OCI-LY1 (cell line): Measurements from ENCODE around the gene THEM5.
"Not testable (repeated sequence)": the region's sequence is repeated elsewhere in the genome, so short reads cannot be mapped to it uniquely, and the experiment has no call there.

ENCODE experiments used
- H2AFZ ChIP-seq: fragments of 200-600 bp; sonication (generic), shearing (Covaris generic); 2 replicates; pipeline ENCODE4 v1.6.0; 2014; ENCODE audit warnings: antibody characterized with exemption, mild to moderate bottlenecking, low read length
- H3F3A ChIP-seq: fragments of 200-600 bp; sonication (generic), shearing (Covaris generic); 2 replicates; pipeline ENCODE4 v1.6.0; 2014; ENCODE audit warnings: mild to moderate bottlenecking, antibody characterized with exemption, low read length, moderate library complexity; ENCODE audit not compliant: insufficient read depth
- H3K27ac ChIP-seq: fragments of 200-600 bp; sonication (generic); 2 replicates; pipeline ENCODE4 v1.5.1; 2014; ENCODE audit warnings: low read length, mixed run types, mild to moderate bottlenecking, low read depth; ENCODE audit not compliant: poor library complexity, severe bottlenecking
- H3K27me3 ChIP-seq: fragments of 200-600 bp; sonication (generic); 2 replicates; pipeline ENCODE4 v1.6.0; 2014; ENCODE audit warnings: antibody characterized with exemption, mild to moderate bottlenecking, low read length, moderate library complexity; ENCODE audit not compliant: insufficient read depth
- H3K36me3 ChIP-seq: fragments of 200-600 bp; sonication (generic); 2 replicates; pipeline ENCODE4 v1.6.1; 2014; ENCODE audit warnings: mild to moderate bottlenecking, antibody characterized with exemption, low read length, moderate library complexity, mixed read lengths; ENCODE audit not compliant: insufficient read depth
- H3K4me1 ChIP-seq: fragments of 200-600 bp; sonication (generic); 2 replicates; pipeline ENCODE4 v1.5.1; 2014; ENCODE audit warnings: mild to moderate bottlenecking, low read length, moderate library complexity; ENCODE audit not compliant: insufficient read depth, severe bottlenecking
- H3K4me2 ChIP-seq: fragments of 200-600 bp; sonication (generic), shearing (Covaris generic); 2 replicates; pipeline ENCODE4 v1.6.1; 2014; ENCODE audit warnings: low read length
- H3K4me3 ChIP-seq: fragments of 200-600 bp; sonication (generic); 2 replicates; pipeline ENCODE4 v1.5.1; 2014; ENCODE audit warnings: low read length, low read depth, mild to moderate bottlenecking, mixed read lengths; ENCODE audit not compliant: poor library complexity, severe bottlenecking
- H3K79me2 ChIP-seq: fragments of 200-600 bp; shearing (Covaris generic); 2 replicates; pipeline ENCODE4 v1.6.1; 2016; ENCODE audit warnings: mixed run types, low read length, mixed read lengths; ENCODE audit not compliant: insufficient read depth
- H3K9ac ChIP-seq: fragments of 200-600 bp; sonication (generic), shearing (Covaris generic); 2 replicates; pipeline ENCODE4 v1.6.1; 2014; ENCODE audit warnings: mild to moderate bottlenecking, low read length, mixed read lengths
- H3K9me2 ChIP-seq: fragments of 200-600 bp; sonication (generic), shearing (Covaris generic); 2 replicates; pipeline ENCODE4 v1.6.1; 2014; ENCODE audit warnings: low read depth, mild to moderate bottlenecking, low read length, mixed read lengths
- H3K9me3 ChIP-seq: fragments of 200-600 bp; shearing (Covaris generic); 2 replicates; pipeline ENCODE4 v1.6.1; 2014; ENCODE audit warnings: low read length, mixed read lengths
- H4K20me1 ChIP-seq: fragments of 200-600 bp; sonication (generic), shearing (Covaris generic); 2 replicates; pipeline ENCODE4 v1.6.0; 2016; ENCODE audit warnings: mild to moderate bottlenecking, low read length; ENCODE audit not compliant: insufficient read depth
- EZH2 ChIP-seq: fragments of 200-600 bp; sonication (generic), shearing (Covaris generic); IDR thresholded peaks from 2 replicates; pipeline ENCODE4 v1.8.0; 2017; ENCODE audit warnings: borderline replicate concordance, mixed run types, mild to moderate bottlenecking, antibody characterized with exemption, low read length, moderate library complexity, mixed read lengths
- TF ChIP-seq, protein P1 (sequence below): fragments of 200-600 bp; sonication (generic), shearing (Covaris generic); IDR thresholded peaks from 2 replicates; pipeline ENCODE4 v1.5.1; 2017; ENCODE audit warnings: mild to moderate bottlenecking, antibody characterized with exemption, low read length, moderate library complexity, mixed read lengths

THEM5 gene

DNA sequence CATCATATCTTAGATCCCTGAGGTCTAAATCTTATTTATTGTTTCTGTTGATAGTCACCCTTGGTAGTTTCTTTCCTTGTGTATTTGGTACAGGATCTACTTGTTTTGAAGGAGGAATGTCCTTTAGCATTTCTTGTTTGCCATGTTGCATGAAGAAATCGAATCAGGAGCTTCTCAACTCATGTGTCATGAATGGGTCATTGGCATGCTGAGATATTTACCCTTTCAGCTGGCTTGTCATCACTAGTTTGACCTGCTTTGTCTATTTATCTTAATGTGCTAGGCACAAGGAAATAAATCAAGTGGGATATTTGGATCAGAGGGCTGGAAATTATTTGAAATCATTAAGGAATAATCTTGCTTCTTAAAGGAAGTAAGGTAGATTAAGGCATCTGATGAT, 32.0 kb upstream of the THEM5 start:
- Histone ChIP-seq H3K9me3 (no peaks in the 10 kb centered on the region), H3K4me3 (no peak overlapping the region), H3K9ac (no peak overlapping the region), H4K20me1 (no peaks in the 10 kb centered on the region), H3K4me2 (no peak overlapping the region), H3K4me1 (no peaks in the 10 kb centered on the region), H2AFZ (no peak overlapping the region), H3F3A (no peaks in the 10 kb centered on the region), H3K9me2 (no peaks in the 10 kb centered on the region), H3K79me2 (no peaks in the 10 kb centered on the region), H3K36me3 (peaks cover 28% of the 10 kb centered on the region), H3K27ac (no peak overlapping the region), H3K27me3 (no peaks in the 10 kb centered on the region)
- TF ChIP-seq, protein P1, sequence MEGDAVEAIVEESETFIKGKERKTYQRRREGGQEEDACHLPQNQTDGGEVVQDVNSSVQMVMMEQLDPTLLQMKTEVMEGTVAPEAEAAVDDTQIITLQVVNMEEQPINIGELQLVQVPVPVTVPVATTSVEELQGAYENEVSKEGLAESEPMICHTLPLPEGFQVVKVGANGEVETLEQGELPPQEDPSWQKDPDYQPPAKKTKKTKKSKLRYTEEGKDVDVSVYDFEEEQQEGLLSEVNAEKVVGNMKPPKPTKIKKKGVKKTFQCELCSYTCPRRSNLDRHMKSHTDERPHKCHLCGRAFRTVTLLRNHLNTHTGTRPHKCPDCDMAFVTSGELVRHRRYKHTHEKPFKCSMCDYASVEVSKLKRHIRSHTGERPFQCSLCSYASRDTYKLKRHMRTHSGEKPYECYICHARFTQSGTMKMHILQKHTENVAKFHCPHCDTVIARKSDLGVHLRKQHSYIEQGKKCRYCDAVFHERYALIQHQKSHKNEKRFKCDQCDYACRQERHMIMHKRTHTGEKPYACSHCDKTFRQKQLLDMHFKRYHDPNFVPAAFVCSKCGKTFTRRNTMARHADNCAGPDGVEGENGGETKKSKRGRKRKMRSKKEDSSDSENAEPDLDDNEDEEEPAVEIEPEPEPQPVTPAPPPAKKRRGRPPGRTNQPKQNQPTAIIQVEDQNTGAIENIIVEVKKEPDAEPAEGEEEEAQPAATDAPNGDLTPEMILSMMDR, result no peak
- TF ChIP-seq EZH2, result no peak

DNA sequence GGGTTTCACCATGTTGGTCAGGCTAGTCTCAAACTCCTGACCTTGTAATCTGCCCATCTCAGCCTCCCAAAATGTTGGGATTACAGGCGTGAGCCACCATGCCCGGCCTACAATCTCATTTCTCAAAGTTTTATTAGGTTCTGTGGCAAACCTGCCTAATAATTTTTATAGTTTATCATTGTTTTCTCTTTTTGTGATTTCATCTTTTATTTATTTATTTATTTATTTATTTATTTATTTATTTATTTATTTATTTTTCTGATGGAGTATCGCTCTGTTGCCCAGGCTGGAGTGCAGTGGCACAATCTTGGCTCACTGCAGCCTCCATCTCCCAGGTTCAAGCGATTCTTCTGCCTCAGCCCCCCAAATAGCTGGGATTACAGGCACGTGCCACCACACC, 31.4 kb upstream of the THEM5 start:
- H4K20me1 ChIP-seq, H3K27me3 ChIP-seq, H3K9ac ChIP-seq, H3K79me2 ChIP-seq, H3K9me3 ChIP-seq, H3K4me3 ChIP-seq, H3F3A ChIP-seq, H3K4me2 ChIP-seq, H2AFZ ChIP-seq, H3K4me1 ChIP-seq, H3K27ac ChIP-seq, H3K9me2 ChIP-seq: not testable (repeated sequence)
- peaks cover 26% of the 10 kb centered on the region for H3K36me3 ChIP-seq

DNA sequence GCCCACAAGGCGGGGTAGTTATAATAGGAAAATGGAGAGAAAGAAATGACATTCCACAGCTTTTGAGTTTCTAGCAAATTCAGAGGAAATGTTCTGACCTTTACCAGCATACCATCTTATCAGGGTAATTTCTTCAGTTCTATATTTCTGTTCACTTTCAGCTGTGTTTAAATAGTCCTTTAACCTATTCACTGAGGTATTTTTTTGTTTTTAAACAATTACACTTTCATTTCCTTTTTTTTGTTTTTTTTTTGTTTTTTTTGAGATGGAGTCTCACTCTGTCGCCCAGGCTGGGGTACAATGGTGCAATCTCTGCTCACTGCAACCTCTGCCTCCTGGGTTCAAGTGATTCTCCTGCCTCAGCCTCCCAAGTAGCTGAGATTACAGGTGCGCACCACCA, 30.9 kb upstream of the THEM5 start:
- not testable (repeated sequence) for H2AFZ ChIP-seq, H3F3A ChIP-seq, H3K4me3 ChIP-seq, H3K9me2 ChIP-seq, H3K27ac ChIP-seq, H3K9me3 ChIP-seq, H4K20me1 ChIP-seq, H3K9ac ChIP-seq, H3K27me3 ChIP-seq, H3K79me2 ChIP-seq, H3K4me1 ChIP-seq, H3K4me2 ChIP-seq
- H3K36me3 ChIP-seq, result peaks cover 26% of the 10 kb centered on the region

DNA sequence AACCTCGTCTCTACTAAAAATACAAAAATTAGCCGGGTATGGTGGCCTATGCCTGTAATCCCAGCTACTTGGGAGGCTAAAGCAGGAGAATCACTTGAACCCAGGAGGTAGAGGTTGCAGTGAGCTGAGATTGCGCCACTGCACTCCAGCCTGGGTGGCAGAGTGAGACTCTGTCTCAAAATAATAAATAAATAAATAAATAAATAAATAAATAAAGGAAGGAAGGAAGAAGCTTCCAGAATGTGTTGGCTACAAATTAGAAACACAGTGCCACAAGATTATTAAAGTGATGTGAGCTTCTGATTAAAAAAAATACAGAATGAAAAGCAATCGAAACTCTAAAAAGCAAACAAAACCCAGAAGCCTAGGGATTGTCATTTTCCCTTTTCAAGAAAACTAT, 30.4 kb upstream of the THEM5 start:
- not testable (repeated sequence) for H3K79me2 ChIP-seq, H4K20me1 ChIP-seq, H2AFZ ChIP-seq, H3K4me2 ChIP-seq, H3K27me3 ChIP-seq, H3K9me3 ChIP-seq, H3K4me3 ChIP-seq, H3K9me2 ChIP-seq, H3F3A ChIP-seq, H3K4me1 ChIP-seq, H3K27ac ChIP-seq, H3K9ac ChIP-seq
- peaks cover 26% of the 10 kb centered on the region for H3K36me3 ChIP-seq

DNA sequence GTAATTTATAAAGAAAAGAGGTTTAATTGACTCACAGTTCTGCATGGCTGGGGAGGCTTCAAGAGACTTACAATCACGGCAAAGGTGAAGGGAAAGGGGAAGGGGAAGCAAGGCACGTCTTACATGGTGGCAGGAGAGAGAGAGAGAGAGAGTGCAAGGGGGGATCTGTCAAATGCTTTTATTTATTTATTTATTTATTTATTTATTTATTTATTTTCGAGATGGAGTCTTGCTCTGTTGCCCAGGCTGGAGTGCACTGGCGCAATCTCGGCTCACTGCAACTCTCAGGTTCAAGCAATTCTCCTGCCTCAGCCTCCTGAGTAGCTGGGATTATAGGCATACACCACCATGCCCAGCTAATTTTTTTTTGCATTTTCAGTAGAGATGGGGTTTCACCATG, 29.4 kb upstream of the THEM5 start:
- not testable (repeated sequence) for H2AFZ ChIP-seq, H3K9ac ChIP-seq

More for the DNA sequence above, 29.4 kb upstream of the THEM5 start:
- not testable (repeated sequence) for H3K27ac ChIP-seq, H3K79me2 ChIP-seq, H3K4me1 ChIP-seq, H4K20me1 ChIP-seq, H3K27me3 ChIP-seq, H3K4me2 ChIP-seq, H3K9me2 ChIP-seq, H3F3A ChIP-seq, H3K9me3 ChIP-seq, H3K4me3 ChIP-seq
- peaks cover 21% of the 10 kb centered on the region for H3K36me3 ChIP-seq
